Smooth muscle cell (in vitro differentiated cells): Measurements from ENCODE around the gene RFX8. TPM values are rescaled to one million over a fixed set of nuclear protein-coding genes. Genes with fewer than 3 reads are reported as not detected.
A peak's percentile ranks its signal among the peaks of the same experiment; 100 is the strongest.

Source experiments
- DNase-seq: peaks from one replicate; lab custom pipeline; 2025; ENCODE audit not compliant: unreplicated experiment; lab: John Stamatoyannopoulos, UW
- H2AFZ ChIP-seq: fragments of 200-600 bp; sonication (generic); 2 replicates; pipeline ENCODE4 v1.6.0; 2016; ENCODE audit warnings: antibody characterized with exemption, low read depth, mild to moderate bottlenecking
- H3F3A ChIP-seq: fragments of 200-600 bp; sonication (generic); 2 replicates; pipeline ENCODE4 v1.6.0; 2017; ENCODE audit warnings: antibody characterized with exemption, low read depth
- H3K27ac ChIP-seq: fragments of 200-600 bp; sonication (generic); 2 replicates; pipeline ENCODE4 v1.5.1; 2016; ENCODE audit warnings: low read depth, mild to moderate bottlenecking
- H3K27me3 ChIP-seq: fragments of 200-600 bp; sonication (generic); 2 replicates; pipeline ENCODE4 v1.6.1; 2016; ENCODE audit warnings: low read depth, mild to moderate bottlenecking
- H3K36me3 ChIP-seq: fragments of 200-600 bp; sonication (generic); 2 replicates; pipeline ENCODE4 v1.5.1; 2016; ENCODE audit warnings: low read depth
- H3K4me1 ChIP-seq: fragments of 200-600 bp; sonication (generic); 2 replicates; pipeline ENCODE4 v1.5.1; 2016; ENCODE audit warnings: low read depth
- H3K4me2 ChIP-seq: fragments of 200-600 bp; sonication (generic); 2 replicates; pipeline ENCODE4 v1.6.0; 2016; ENCODE audit warnings: mild to moderate bottlenecking
- H3K4me3 ChIP-seq: fragments of 200-600 bp; sonication (generic); 2 replicates; pipeline ENCODE4 v1.5.1; 2016; ENCODE audit warnings: mild to moderate bottlenecking
- H3K79me2 ChIP-seq: fragments of 200-600 bp; sonication (generic); 2 replicates; pipeline ENCODE4 v1.6.0; 2016; ENCODE audit warnings: low read depth, mild to moderate bottlenecking
- H3K9ac ChIP-seq: fragments of 200-600 bp; sonication (generic); 2 replicates; pipeline ENCODE4 v1.6.0; 2016; ENCODE audit warnings: low read depth
- H3K9me3 ChIP-seq: fragments of 200-600 bp; sonication (generic); replicated peaks from 2 replicates; pipeline ENCODE4 v1.5.1; 2016; ENCODE audit warnings: low read depth
- H4K20me1 ChIP-seq: fragments of 200-600 bp; sonication (generic); 2 replicates; pipeline ENCODE4 v1.6.0; 2016; ENCODE audit warnings: low read depth
- WGBS: methylation state at CpG from one replicate; pipeline ENCODE4 v1.1.7; 2016; ENCODE audit warnings: low lambda C conversion rate; 5-methylcytosine and 5-hydroxymethylcytosine counted together
- polyA plus RNA-seq: library from polyadenylated mRNA; unstranded; fragments of >200 nt; fragmentation: Nextera tagmentation; extraction: Ambion mirVana; gene quantifications from 2 replicates; pipeline ENCODE4 v1.2.1, GENCODE V29; 2016
- total RNA-seq: library from RNA; depleted of rRNA; stranded (reverse); fragments of >200 nt; gene quantifications from 2 replicates; pipeline ENCODE4 v1.2.3, GENCODE V29; 2014
- TF ChIP-seq, protein P1 (sequence below): fragments of 200-600 bp; sonication (generic); IDR thresholded peaks from 2 replicates; pipeline ENCODE4 v1.5.1; 2017; ENCODE audit warnings: borderline replicate concordance, mild to moderate bottlenecking, antibody characterized with exemption; ENCODE audit not compliant: insufficient read depth, poor library complexity, severe bottlenecking

RFX8 gene
- total and polyA plus RNA-seq, 2 experiments from 2014 or later: 2.3 to 3.0 TPM

DNA sequence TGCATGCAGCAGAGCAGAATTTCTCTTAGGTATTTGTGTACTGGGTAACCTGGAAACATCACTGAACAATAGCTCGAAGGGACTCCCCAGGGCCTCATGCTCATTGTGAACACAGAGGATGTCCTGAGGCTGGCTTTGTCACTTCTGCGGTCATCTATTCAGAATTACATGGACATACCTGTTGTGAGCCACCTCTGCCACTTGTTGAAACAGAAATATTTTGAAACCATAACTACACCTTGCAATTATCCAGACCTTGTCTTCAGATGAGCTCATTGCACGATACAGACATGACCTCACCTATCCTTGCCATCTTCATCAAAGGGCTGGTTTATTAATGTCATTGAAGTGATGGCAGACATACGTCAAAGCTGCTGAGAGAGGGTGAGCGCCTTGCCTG is 64.2 kb downstream of the RFX8 start:
- Histone ChIP-seq H3K9me3 (no peaks in the 10 kb centered on the region), H4K20me1 (no peaks in the 10 kb centered on the region), H3K36me3 (no peaks in the 10 kb centered on the region), H3K4me3 (no peak overlapping the region), H3K27ac (peak overlapping the region; percentile 92), H3K79me2 (no peaks in the 10 kb centered on the region), H3K9ac (peak overlapping the region; percentile 82), H3K4me2 (no peak overlapping the region), H3K27me3 (no peaks in the 10 kb centered on the region), H2AFZ (no peak overlapping the region), H3F3A (no peaks in the 10 kb centered on the region), H3K4me1 (no peaks in the 10 kb centered on the region)
- DNase-seq: no peak
- TF ChIP-seq, protein P1, sequence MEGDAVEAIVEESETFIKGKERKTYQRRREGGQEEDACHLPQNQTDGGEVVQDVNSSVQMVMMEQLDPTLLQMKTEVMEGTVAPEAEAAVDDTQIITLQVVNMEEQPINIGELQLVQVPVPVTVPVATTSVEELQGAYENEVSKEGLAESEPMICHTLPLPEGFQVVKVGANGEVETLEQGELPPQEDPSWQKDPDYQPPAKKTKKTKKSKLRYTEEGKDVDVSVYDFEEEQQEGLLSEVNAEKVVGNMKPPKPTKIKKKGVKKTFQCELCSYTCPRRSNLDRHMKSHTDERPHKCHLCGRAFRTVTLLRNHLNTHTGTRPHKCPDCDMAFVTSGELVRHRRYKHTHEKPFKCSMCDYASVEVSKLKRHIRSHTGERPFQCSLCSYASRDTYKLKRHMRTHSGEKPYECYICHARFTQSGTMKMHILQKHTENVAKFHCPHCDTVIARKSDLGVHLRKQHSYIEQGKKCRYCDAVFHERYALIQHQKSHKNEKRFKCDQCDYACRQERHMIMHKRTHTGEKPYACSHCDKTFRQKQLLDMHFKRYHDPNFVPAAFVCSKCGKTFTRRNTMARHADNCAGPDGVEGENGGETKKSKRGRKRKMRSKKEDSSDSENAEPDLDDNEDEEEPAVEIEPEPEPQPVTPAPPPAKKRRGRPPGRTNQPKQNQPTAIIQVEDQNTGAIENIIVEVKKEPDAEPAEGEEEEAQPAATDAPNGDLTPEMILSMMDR: no peak
- 67% methylated on average over 5 of the region's 5 CpGs for WGBS

DNA sequence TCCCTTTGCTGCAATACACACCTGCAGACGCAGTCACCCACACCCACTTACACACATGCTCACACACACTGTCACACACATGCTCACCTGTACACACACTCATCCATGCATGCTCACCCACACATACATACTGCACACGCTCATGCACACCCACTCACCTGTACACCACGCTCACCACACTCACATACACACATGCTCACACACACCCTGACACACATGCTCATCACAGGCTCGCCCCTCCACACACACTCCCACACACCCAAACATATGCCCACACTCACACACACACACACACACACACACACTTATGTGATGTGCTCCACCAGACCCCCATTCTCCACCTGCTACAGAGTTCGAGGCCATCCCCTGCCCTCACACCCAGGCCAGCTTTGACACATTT is 64.8 kb downstream of the RFX8 start:
- TF ChIP-seq, protein P1: no peak
- H3K4me2 ChIP-seq: no peak overlapping the region
- H3F3A ChIP-seq: no peaks in the 10 kb centered on the region
- no peaks in the 10 kb centered on the region for H3K27me3 ChIP-seq
- H3K9ac ChIP-seq: peak overlapping the region; percentile 82
- H3K36me3 ChIP-seq: no peaks in the 10 kb centered on the region
- no peaks in the 10 kb centered on the region for H3K79me2 ChIP-seq
- 96% methylated on average over 5 of the region's 5 CpGs for WGBS
- peak overlapping the region; percentile 91 for H3K27ac ChIP-seq
- H2AFZ ChIP-seq: no peak overlapping the region
- H4K20me1 ChIP-seq: no peaks in the 10 kb centered on the region
- no peaks in the 10 kb centered on the region for H3K9me3 ChIP-seq
- H3K4me3 ChIP-seq: no peak overlapping the region
- DNase-seq: no peak
- H3K4me1 ChIP-seq: no peaks in the 10 kb centered on the region

DNA sequence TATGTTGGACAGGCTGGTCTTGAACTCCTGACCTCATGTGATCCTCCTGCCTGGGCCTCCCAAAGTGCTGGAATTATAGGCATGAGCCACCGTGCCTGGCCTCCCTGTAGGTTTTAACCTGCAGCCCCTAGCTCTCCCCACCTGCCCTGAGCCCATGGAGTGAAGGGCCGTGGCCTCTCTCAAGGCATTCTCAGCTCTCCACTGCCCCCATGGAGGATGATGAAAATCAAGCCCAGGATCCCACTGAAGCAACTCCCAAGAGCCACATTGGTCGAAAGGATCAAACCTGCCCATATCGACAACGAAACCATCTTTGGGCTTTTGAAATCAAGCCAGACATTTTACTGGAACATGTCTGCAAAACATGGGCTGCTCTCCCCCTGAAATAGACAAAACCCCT is 65.2 kb downstream of the RFX8 start:
- no peak overlapping the region for H3K4me3 ChIP-seq
- no peaks in the 10 kb centered on the region for H3F3A ChIP-seq
- peak overlapping the region; percentile 91 for H3K27ac ChIP-seq
- H3K36me3 ChIP-seq: no peaks in the 10 kb centered on the region
- no peaks in the 10 kb centered on the region for H3K4me1 ChIP-seq
- no peak overlapping the region for H3K4me2 ChIP-seq
- no peak for DNase-seq
- TF ChIP-seq, protein P1: no peak
- H3K9ac ChIP-seq: no peak overlapping the region
- WGBS: 87% methylated on average over 5 of the region's 5 CpGs
- no peaks in the 10 kb centered on the region for H4K20me1 ChIP-seq
- H3K79me2 ChIP-seq: no peaks in the 10 kb centered on the region
- no peak overlapping the region for H2AFZ ChIP-seq
- no peaks in the 10 kb centered on the region for H3K9me3 ChIP-seq
- no peaks in the 10 kb centered on the region for H3K27me3 ChIP-seq

DNA sequence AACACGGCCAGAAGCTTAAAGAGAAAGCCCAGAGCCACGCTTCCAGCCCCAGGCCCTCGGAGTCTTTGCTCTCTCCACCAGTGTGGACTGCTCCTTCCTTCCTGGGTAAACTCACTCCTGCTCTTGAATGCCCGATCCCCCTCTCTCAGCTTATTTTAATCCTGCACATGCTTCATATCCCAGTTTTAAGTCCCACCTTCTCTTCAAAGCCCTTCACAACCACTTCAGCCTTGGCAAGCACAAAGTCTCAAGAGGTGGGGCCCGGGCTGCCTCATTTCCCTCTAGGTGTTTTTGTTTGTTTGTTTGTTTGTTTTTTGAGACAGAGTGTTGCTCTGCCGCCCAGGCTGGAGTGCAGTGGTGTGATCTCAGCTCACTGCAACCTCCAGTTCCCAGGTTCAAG is 66.0 kb downstream of the RFX8 start:
- no peaks in the 10 kb centered on the region for H3F3A ChIP-seq
- H3K79me2 ChIP-seq: no peaks in the 10 kb centered on the region
- H3K4me1 ChIP-seq: no peaks in the 10 kb centered on the region
- TF ChIP-seq, protein P1: no peak
- H3K36me3 ChIP-seq: no peaks in the 10 kb centered on the region
- H4K20me1 ChIP-seq: no peaks in the 10 kb centered on the region
- no peak overlapping the region for H2AFZ ChIP-seq
- no peak overlapping the region for H3K27ac ChIP-seq
- H3K9me3 ChIP-seq: no peaks in the 10 kb centered on the region
- no peak for DNase-seq
- no peaks in the 10 kb centered on the region for H3K27me3 ChIP-seq
- H3K9ac ChIP-seq: no peak overlapping the region
- WGBS: 86% methylated on average over 6 of the region's 6 CpGs
- no peak overlapping the region for H3K4me3 ChIP-seq
- no peak overlapping the region for H3K4me2 ChIP-seq
